ENCODE data around the gene CADM3.

Gene CADM3

GRCh38 chr1:159203610-159204009 lies 32.2 kb downstream of the CADM3 start:
- no peaks in the 10 kb centered on the region for H3F3A ChIP-seq (ENCODE audit: control insufficient read depth, insufficient read depth)
- H4K20me1 ChIP-seq (ENCODE audit: control insufficient read depth, insufficient read depth, low read depth, low read length), result no peaks in the 10 kb centered on the region
- H3K36me3 ChIP-seq (ENCODE audit: control insufficient read depth, low read length), result no peaks in the 10 kb centered on the region
- H3K4me2 ChIP-seq (ENCODE audit: low read length), result no peak overlapping the region
- no peak overlapping the region for H3K4me3 ChIP-seq (ENCODE audit: low read length)
- no peaks in the 10 kb centered on the region for H3K79me2 ChIP-seq (ENCODE audit: control insufficient read depth, low read length)
- peaks cover 7% of the 10 kb centered on the region; the same call in 1 of the 2 replicates for H3K27me3 ChIP-seq (ENCODE audit: control insufficient read depth, low read length)
- no peaks in the 10 kb centered on the region for H3K4me1 ChIP-seq (ENCODE audit: control insufficient read depth, low read length)
- no peak for TF ChIP-seq EZH2phosphoT487 (IDR thresholded peaks at IDR 0.05; ENCODE audit: borderline replicate concordance, low read length)
- TF ChIP-seq, protein P1, sequence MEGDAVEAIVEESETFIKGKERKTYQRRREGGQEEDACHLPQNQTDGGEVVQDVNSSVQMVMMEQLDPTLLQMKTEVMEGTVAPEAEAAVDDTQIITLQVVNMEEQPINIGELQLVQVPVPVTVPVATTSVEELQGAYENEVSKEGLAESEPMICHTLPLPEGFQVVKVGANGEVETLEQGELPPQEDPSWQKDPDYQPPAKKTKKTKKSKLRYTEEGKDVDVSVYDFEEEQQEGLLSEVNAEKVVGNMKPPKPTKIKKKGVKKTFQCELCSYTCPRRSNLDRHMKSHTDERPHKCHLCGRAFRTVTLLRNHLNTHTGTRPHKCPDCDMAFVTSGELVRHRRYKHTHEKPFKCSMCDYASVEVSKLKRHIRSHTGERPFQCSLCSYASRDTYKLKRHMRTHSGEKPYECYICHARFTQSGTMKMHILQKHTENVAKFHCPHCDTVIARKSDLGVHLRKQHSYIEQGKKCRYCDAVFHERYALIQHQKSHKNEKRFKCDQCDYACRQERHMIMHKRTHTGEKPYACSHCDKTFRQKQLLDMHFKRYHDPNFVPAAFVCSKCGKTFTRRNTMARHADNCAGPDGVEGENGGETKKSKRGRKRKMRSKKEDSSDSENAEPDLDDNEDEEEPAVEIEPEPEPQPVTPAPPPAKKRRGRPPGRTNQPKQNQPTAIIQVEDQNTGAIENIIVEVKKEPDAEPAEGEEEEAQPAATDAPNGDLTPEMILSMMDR (IDR thresholded peaks at IDR 0.05; ENCODE audit: low read depth, low read length, poor library complexity, severe bottlenecking), result no peak
- no peaks in the 10 kb centered on the region for H3K9me3 ChIP-seq (ENCODE audit: control insufficient read depth, insufficient read depth, low read length)
- H3K9me2 ChIP-seq (replicated peaks; ENCODE audit: control insufficient read depth, low read length), result no peaks in the 10 kb centered on the region
- H3K27ac ChIP-seq (ENCODE audit: low read depth, low read length), result no peak overlapping the region

- Histone ChIP-seq H4K20me1 (ENCODE audit: control insufficient read depth, insufficient read depth, low read depth, low read length) (no peaks in the 10 kb centered on the region), H3K4me3 (ENCODE audit: low read length) (no peak within 1 kb of the TSS), H3K27me3 (ENCODE audit: control insufficient read depth, low read length) (peaks cover 7% of the 10 kb centered on the region; the same call in 1 of the 2 replicates), H3K9me2 (replicated peaks; ENCODE audit: control insufficient read depth, low read length) (no peaks in the 10 kb centered on the region), H3F3A (ENCODE audit: control insufficient read depth, insufficient read depth) (no peaks in the 10 kb centered on the region), H3K79me2 (ENCODE audit: control insufficient read depth, low read length) (no peaks in the 10 kb centered on the region), H3K9me3 (ENCODE audit: control insufficient read depth, insufficient read depth, low read length) (no peaks in the 10 kb centered on the region), H3K4me2 (ENCODE audit: low read length) (no peak within 1 kb of the TSS), H3K36me3 (ENCODE audit: control insufficient read depth, low read length) (no peaks in the 10 kb centered on the region), H3K27ac (ENCODE audit: low read depth, low read length) (no peak within 1 kb of the TSS), H3K4me1 (ENCODE audit: control insufficient read depth, low read length) (no peaks in the 10 kb centered on the region)
- no peak for TF ChIP-seq EZH2phosphoT487 (IDR thresholded peaks at IDR 0.05; ENCODE audit: borderline replicate concordance, low read length)
- TF ChIP-seq, protein P1 (IDR thresholded peaks at IDR 0.05; ENCODE audit: low read depth, low read length, poor library complexity, severe bottlenecking), result no peak
These were observed 33.0 kb downstream of the CADM3 start, which contains the start of gene ACKR1 for GRCh38 chr1:159204161-159205141. TSS of gene ACKR1 (plus strand) at chr1:159204875. CDS start at chr1:159204960, 85 bp downstream.

- no peak for TF ChIP-seq EZH2phosphoT487 (IDR thresholded peaks at IDR 0.05; ENCODE audit: borderline replicate concordance, low read length)
- TF ChIP-seq, protein P1 (IDR thresholded peaks at IDR 0.05; ENCODE audit: low read depth, low read length, poor library complexity, severe bottlenecking), result no peak
- H3K4me2 ChIP-seq (ENCODE audit: low read length), result no peak overlapping the region
These were observed 33.8 kb downstream of the CADM3 start for GRCh38 chr1:159205225-159205624.

More at GRCh38 chr1:159205225-159205624, 33.8 kb downstream of the CADM3 start:
- Histone ChIP-seq H3K79me2 (ENCODE audit: control insufficient read depth, low read length) (no peaks in the 10 kb centered on the region), H3K27ac (ENCODE audit: low read depth, low read length) (no peak overlapping the region), H3K27me3 (ENCODE audit: control insufficient read depth, low read length) (peaks cover 7% of the 10 kb centered on the region; the same call in 1 of the 2 replicates), H3F3A (ENCODE audit: control insufficient read depth, insufficient read depth) (no peaks in the 10 kb centered on the region), H3K9me3 (ENCODE audit: control insufficient read depth, insufficient read depth, low read length) (no peaks in the 10 kb centered on the region), H3K36me3 (ENCODE audit: control insufficient read depth, low read length) (no peaks in the 10 kb centered on the region), H3K9me2 (replicated peaks; ENCODE audit: control insufficient read depth, low read length) (no peaks in the 10 kb centered on the region), H3K4me1 (ENCODE audit: control insufficient read depth, low read length) (no peaks in the 10 kb centered on the region), H3K4me3 (ENCODE audit: low read length) (no peak overlapping the region), H4K20me1 (ENCODE audit: control insufficient read depth, insufficient read depth, low read depth, low read length) (no peaks in the 10 kb centered on the region)

Data from DOHH2 (cell line).